HEK293 (cell line): ENCODE measurements around the gene GRIK4.
A peak's percentile ranks its signal among the peaks of the same experiment; 100 is the strongest.

Source experiments
- CTCF ChIA-PET: fragments of 350-600 bp; formaldehyde crosslinking; extraction: SDS; loops from one replicate; lab custom pipeline; 2021; ENCODE audit warnings: antibody characterized with exemption; lab: Yijun Ruan, JAX
- POLR2A ChIA-PET: fragments of 300-600 bp; formaldehyde crosslinking; extraction: SDS; loops from one replicate; lab custom pipeline; 2020; ENCODE audit warnings: antibody characterized with exemption, inconsistent platforms; lab: Yijun Ruan, JAX
- H3K27ac ChIP-seq: fragments of 200-500 bp; sonication (Bioruptor generic); 2 replicates; pipeline ENCODE4 v1.5.1; 2014; ENCODE audit warnings: low read depth, low read length, control low read depth, inconsistent platforms; ENCODE audit errors: extremely low read depth
- H3K36me3 ChIP-seq, 2 experiments: fragments of 200-500 bp in 1 of 2; sonication (Bioruptor generic) in 1 of 2; 1 replicate in 1 of 2; 2 replicates in 1 of 2; pipeline ENCODE4 v1.5.1; 2014 to 2017; ENCODE audit warnings: inconsistent platforms in 2 of 2, low read length in 2 of 2; ENCODE audit not compliant: control insufficient read depth in 2 of 2, insufficient read depth in 1 of 2
- H3K4me1 ChIP-seq: fragments of 200-500 bp; sonication (Bioruptor generic); 2 replicates; pipeline ENCODE4 v1.5.1; 2014; ENCODE audit warnings: mild to moderate bottlenecking, low read length, inconsistent platforms; ENCODE audit not compliant: control insufficient read depth, insufficient read depth
- H3K4me3 ChIP-seq: 2 replicates; pipeline ENCODE4 v1.5.1; 2011; ENCODE audit warnings: low read depth, mild to moderate bottlenecking, control low read depth, low read length, moderate library complexity
- H3K9me3 ChIP-seq: fragments of 200-500 bp; sonication (Bioruptor generic); 2 replicates; pipeline ENCODE4 v1.5.1; 2014; ENCODE audit warnings: low read depth, low read length, inconsistent platforms; ENCODE audit not compliant: control insufficient read depth, insufficient read depth
- EGR2 ChIP-seq: fragments of 450-650 bp; formaldehyde crosslinking; IDR thresholded peaks from 2 replicates; pipeline ENCODE4 v1.5.1; 2016; ENCODE audit warnings: low read depth, missing biosample characterization, missing genetic modification characterization
- GLI4 ChIP-seq: fragments of 450-650 bp; formaldehyde crosslinking; IDR thresholded peaks from 2 replicates; pipeline ENCODE4 v1.5.1; 2016; ENCODE audit warnings: missing biosample characterization, missing genetic modification characterization
- GLIS2 ChIP-seq: fragments of 450-650 bp; formaldehyde crosslinking; IDR thresholded peaks from 2 replicates; pipeline ENCODE4 v1.5.1; 2016; ENCODE audit warnings: missing biosample characterization, missing genetic modification characterization
- KLF16 ChIP-seq: fragments of 450-650 bp; formaldehyde crosslinking; IDR thresholded peaks from 2 replicates; pipeline ENCODE4 v1.5.1; 2017; ENCODE audit warnings: missing biosample characterization, missing genetic modification characterization
- MYNN ChIP-seq: fragments of 450-650 bp; formaldehyde crosslinking; IDR thresholded peaks from 2 replicates; pipeline ENCODE4 v1.5.1; 2016; ENCODE audit warnings: missing biosample characterization, missing genetic modification characterization, borderline replicate concordance
- SP3 ChIP-seq: fragments of 450-650 bp; formaldehyde crosslinking; IDR thresholded peaks from 2 replicates; pipeline ENCODE4 v1.5.1; 2016; ENCODE audit warnings: missing biosample characterization, missing genetic modification characterization
- ZFHX2 ChIP-seq: fragments of 450-650 bp; formaldehyde crosslinking; conservative IDR thresholded peaks from 2 replicates; pipeline ENCODE4 v1.5.1; 2016; ENCODE audit warnings: missing biosample characterization, missing genetic modification characterization
- ZIC2 ChIP-seq: fragments of 450-650 bp; formaldehyde crosslinking; IDR thresholded peaks from 2 replicates; pipeline ENCODE4 v1.5.1; 2016; ENCODE audit warnings: missing biosample characterization, missing genetic modification characterization
- ZNF112 ChIP-seq: fragments of 450-650 bp; formaldehyde crosslinking; IDR thresholded peaks from 2 replicates; pipeline ENCODE4 v1.5.0; 2017; ENCODE audit warnings: missing biosample characterization, missing genetic modification characterization
- ZNF175 ChIP-seq: fragments of 450-650 bp; formaldehyde crosslinking; IDR thresholded peaks from 2 replicates; pipeline ENCODE4 v1.5.1; 2016; ENCODE audit warnings: missing biosample characterization, missing genetic modification characterization
- ZNF2 ChIP-seq: fragments of 450-650 bp; formaldehyde crosslinking; IDR thresholded peaks from 2 replicates; pipeline ENCODE4 v1.5.1; 2016; ENCODE audit warnings: missing biosample characterization, missing genetic modification characterization
- ZNF518A ChIP-seq: fragments of 450-650 bp; formaldehyde crosslinking; conservative IDR thresholded peaks from 2 replicates; pipeline ENCODE4 v1.5.1; 2016; ENCODE audit warnings: low read depth, missing biosample characterization, missing genetic modification characterization
- ZNF658 ChIP-seq: fragments of 450-650 bp; formaldehyde crosslinking; IDR thresholded peaks from 2 replicates; pipeline ENCODE4; 2016; ENCODE audit warnings: missing biosample characterization, missing genetic modification characterization
- ZNF677 ChIP-seq: fragments of 450-650 bp; IDR thresholded peaks from 2 replicates; pipeline ENCODE4 v1.5.0; 2018; ENCODE audit warnings: missing biosample characterization, mild to moderate bottlenecking, missing genetic modification characterization, moderate library complexity
- ZNF701 ChIP-seq: fragments of 450-650 bp; formaldehyde crosslinking; IDR thresholded peaks from 2 replicates; pipeline ENCODE4 v1.5.1; 2016; ENCODE audit warnings: missing biosample characterization, missing genetic modification characterization
- ZSCAN18 ChIP-seq: fragments of 450-650 bp; formaldehyde crosslinking; IDR thresholded peaks from 2 replicates; pipeline ENCODE4 v1.5.1; 2016; ENCODE audit warnings: missing biosample characterization, missing genetic modification characterization
- TF ChIP-seq, protein P1 (sequence below): fragments of 450-650 bp; formaldehyde crosslinking; IDR thresholded peaks from 2 replicates; pipeline ENCODE4 v1.5.1; 2017; ENCODE audit warnings: missing biosample characterization, missing genetic modification characterization
- TF ChIP-seq, protein P2 (sequence below): fragments of 450-650 bp; formaldehyde crosslinking; IDR thresholded peaks from 2 replicates; pipeline ENCODE4 v1.5.1; 2017; ENCODE audit warnings: missing biosample characterization, missing genetic modification characterization

Gene GRIK4

DNA sequence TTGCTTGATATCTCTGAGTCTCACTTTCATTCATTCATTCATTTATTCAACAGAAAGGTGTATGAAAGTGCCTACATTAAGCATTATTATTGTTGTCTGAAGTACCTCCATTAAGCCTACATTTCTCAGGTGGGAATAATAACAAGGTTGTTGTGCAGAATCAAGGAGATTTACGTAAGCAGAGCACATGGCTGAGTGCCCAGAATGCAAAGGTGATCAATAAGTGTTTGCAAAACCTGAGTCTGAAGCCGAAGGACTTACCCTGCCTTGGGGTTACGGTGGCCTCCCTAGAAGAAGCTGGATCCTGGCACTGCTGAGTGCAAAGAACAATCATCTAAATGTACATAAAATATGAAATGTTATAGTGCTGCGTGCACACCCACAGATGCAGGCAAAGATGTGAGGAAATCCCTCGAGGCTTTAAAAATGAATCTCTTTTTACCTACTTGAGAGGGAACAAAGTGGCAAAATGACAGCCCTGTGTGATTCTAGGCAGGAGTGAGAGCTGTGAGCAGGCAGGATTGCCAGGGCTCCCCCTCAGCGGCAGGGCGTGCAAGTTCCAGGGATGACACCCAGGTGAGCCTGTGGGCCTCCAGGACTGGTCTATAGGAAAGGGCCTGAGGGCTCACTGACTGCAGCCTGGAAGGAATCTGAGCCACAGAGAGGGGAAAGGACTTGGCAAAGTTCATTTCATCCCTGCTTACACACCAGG is 379.2 kb downstream of the GRIK4 start (continued):
- no peak for TF ChIP-seq ZNF518A (tag by site-specific recombination)

GRCh38 chr11:120893440-120894201 is 382.1 kb downstream of the GRIK4 start:
- no peak for TF ChIP-seq ZSCAN18
- TF ChIP-seq ZNF112 (tag by site-specific recombination) = 0 out of 2 replicates have a peak, but pooled peaks have one; percentile 17
- ChIA-PET POLR2A (no interaction called here), CTCF (interaction anchor here (1.0 kb wide), 1 partner anchor 19 kb away, joined by 3 read pairs; no protein-coding TSS in a partner anchor)
- Histone ChIP-seq H3K4me1 (no peaks in the 10 kb centered on the region), H3K36me3 (no peaks in the 10 kb centered on the region), H3K4me3 (no peak overlapping the region), H3K9me3 (no peaks in the 10 kb centered on the region), H3K27ac (no peak overlapping the region)

DNA sequence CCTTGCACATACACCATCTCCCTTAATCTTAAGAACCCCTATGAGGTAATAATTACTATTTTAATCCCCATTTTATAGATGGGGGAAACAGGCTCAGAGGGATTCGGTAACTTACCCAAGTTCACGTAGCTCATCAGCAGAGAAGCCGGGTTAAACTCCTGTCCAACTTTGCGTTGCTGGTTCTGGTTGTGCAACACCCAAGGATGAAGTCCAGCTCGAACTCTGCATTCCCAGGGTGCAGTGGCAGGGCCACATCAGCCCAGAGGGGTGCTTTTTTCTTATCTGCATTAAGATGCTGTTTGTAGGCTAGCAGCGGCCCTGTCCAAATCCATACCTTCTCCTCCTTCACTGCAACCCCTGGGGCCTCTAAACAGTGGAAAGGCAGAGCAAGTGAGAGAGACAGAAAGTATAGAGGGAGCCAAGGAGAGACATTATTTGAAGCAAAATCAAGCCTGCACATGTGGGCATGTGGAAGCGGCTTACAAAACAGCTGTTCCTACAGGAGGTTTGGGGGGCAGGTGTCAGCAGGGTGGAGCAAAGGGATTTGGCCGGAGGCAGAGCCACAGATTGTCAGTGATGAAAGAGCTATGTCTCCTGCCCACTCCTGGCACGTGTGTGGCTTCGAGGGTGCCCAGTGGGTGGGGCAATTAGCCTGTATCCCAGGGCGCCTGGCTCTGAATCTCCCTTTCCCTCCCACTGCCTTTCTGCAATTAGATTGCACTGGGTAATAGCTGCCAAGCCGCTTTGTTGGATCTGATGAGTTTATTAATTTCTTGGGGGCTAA is 382.8 kb downstream of the GRIK4 start:
- ChIA-PET POLR2A (no interaction called here), CTCF (interaction anchor here (0.6 to 1.0 kb wide), 3 partner anchors 18 to 590 kb away, joined by 3 read pairs; no protein-coding TSS in a partner anchor)
- H3K4me3 ChIP-seq = no peak overlapping the region

More for the DNA sequence above, 382.8 kb downstream of the GRIK4 start:
- TF ChIP-seq EGR2 (tag by site-specific recombination) (0 out of 2 replicates have a peak, but pooled peaks have one; percentile 22), ZNF677 (no peak), SP3 (tag by site-specific recombination) (no peak), ZNF658 (tag by site-specific recombination) (no peak), ZNF701 (tag by site-specific recombination) (no peak), GLI4 (tag by site-specific recombination) (no peak), ZIC2 (tag by site-specific recombination) (peak; percentile 44; the same call in 1 of the 2 replicates), GLIS2 (tag by site-specific recombination) (no peak), ZNF175 (tag by site-specific recombination) (no peak), ZNF2 (tag by site-specific recombination) (no peak), ZFHX2 (peak; percentile 29; the same call in 1 of the 2 replicates), MYNN (tag by site-specific recombination) (no peak), KLF16 (tag by site-specific recombination) (no peak)
- TF ChIP-seq, protein P1, sequence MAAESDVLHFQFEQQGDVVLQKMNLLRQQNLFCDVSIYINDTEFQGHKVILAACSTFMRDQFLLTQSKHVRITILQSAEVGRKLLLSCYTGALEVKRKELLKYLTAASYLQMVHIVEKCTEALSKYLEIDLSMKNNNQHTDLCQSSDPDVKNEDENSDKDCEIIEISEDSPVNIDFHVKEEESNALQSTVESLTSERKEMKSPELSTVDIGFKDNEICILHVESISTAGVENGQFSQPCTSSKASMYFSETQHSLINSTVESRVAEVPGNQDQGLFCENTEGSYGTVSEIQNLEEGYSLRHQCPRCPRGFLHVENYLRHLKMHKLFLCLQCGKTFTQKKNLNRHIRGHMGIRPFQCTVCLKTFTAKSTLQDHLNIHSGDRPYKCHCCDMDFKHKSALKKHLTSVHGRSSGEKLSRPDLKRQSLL (tag by site-specific recombination) = no peak
- TF ChIP-seq, protein P2, sequence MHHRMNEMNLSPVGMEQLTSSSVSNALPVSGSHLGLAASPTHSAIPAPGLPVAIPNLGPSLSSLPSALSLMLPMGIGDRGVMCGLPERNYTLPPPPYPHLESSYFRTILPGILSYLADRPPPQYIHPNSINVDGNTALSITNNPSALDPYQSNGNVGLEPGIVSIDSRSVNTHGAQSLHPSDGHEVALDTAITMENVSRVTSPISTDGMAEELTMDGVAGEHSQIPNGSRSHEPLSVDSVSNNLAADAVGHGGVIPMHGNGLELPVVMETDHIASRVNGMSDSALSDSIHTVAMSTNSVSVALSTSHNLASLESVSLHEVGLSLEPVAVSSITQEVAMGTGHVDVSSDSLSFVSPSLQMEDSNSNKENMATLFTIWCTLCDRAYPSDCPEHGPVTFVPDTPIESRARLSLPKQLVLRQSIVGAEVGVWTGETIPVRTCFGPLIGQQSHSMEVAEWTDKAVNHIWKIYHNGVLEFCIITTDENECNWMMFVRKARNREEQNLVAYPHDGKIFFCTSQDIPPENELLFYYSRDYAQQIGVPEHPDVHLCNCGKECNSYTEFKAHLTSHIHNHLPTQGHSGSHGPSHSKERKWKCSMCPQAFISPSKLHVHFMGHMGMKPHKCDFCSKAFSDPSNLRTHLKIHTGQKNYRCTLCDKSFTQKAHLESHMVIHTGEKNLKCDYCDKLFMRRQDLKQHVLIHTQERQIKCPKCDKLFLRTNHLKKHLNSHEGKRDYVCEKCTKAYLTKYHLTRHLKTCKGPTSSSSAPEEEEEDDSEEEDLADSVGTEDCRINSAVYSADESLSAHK (tag by site-specific recombination) = no peak
- Histone ChIP-seq H3K4me1 (no peaks in the 10 kb centered on the region), H3K36me3 (no peaks in the 10 kb centered on the region), H3K27ac (no peak overlapping the region), H3K9me3 (no peaks in the 10 kb centered on the region)
